ENCODE measurements around the gene AFF3.

The AFF3 gene

GRCh38 chr2:99883358-99883757 lies 259.0 kb downstream of the AFF3 start:
- DNase-seq (ENCODE audit: low read depth) = no peak

GRCh38 chr2:99881901-99882591 lies 260.3 kb downstream of the AFF3 start:
- DNase-seq (ENCODE audit: low read depth) = peak; percentile 30

- DNase-seq (ENCODE audit: low read depth) = no peak
Measured at GRCh38 chr2:99880964-99881294, 261.5 kb downstream of the AFF3 start.

GRCh38 chr2:99880148-99880963 lies 262.0 kb downstream of the AFF3 start:
- peak; percentile 24 for DNase-seq (ENCODE audit: low read depth)

GRCh38 chr2:99879481-99879880 lies 262.9 kb downstream of the AFF3 start:
- no peak for DNase-seq (ENCODE audit: low read depth)

GRCh38 chr2:99878581-99879350 lies 263.6 kb downstream of the AFF3 start:
- no peak for DNase-seq (ENCODE audit: low read depth)

GRCh38 chr2:99877963-99878362 lies 264.4 kb downstream of the AFF3 start:
- DNase-seq (ENCODE audit: low read depth) = no peak

- DNase-seq (ENCODE audit: low read depth) = no peak
Measured at GRCh38 chr2:99876956-99877355, 265.4 kb downstream of the AFF3 start.

GRCh38 chr2:99875627-99876201 lies 266.7 kb downstream of the AFF3 start:
- no peak for DNase-seq (ENCODE audit: low read depth)

- no peak for DNase-seq (ENCODE audit: low read depth)
Measured at GRCh38 chr2:99868260-99868659, 274.1 kb downstream of the AFF3 start.

GRCh38 chr2:99867770-99868169 lies 274.6 kb downstream of the AFF3 start:
- DNase-seq (ENCODE audit: low read depth) = no peak

- peak; percentile 36 for DNase-seq (ENCODE audit: low read depth)
Measured at GRCh38 chr2:99865818-99866676, 276.3 kb downstream of the AFF3 start.

- DNase-seq (ENCODE audit: low read depth) = peak; percentile 51
Measured at GRCh38 chr2:99864561-99865553, 277.5 kb downstream of the AFF3 start.

- DNase-seq (ENCODE audit: low read depth) = no peak
Measured at GRCh38 chr2:99863903-99864270, 278.5 kb downstream of the AFF3 start.

GRCh38 chr2:99863236-99863902 lies 279.0 kb downstream of the AFF3 start:
- no peak for DNase-seq (ENCODE audit: low read depth)

- DNase-seq (ENCODE audit: low read depth) = no peak
Measured at GRCh38 chr2:99862566-99862965, 279.8 kb downstream of the AFF3 start.

GRCh38 chr2:99861376-99861760 lies 281.0 kb downstream of the AFF3 start:
- DNase-seq (ENCODE audit: low read depth) = no peak

- no peak for DNase-seq (ENCODE audit: low read depth)
Measured at GRCh38 chr2:99860720-99861375, 281.5 kb downstream of the AFF3 start.

GRCh38 chr2:99858951-99859596 lies 283.3 kb downstream of the AFF3 start:
- peak; percentile 73 for DNase-seq (ENCODE audit: low read depth)
